ENCODE data around the gene FXR2. TPM values are rescaled to one million over a fixed set of nuclear protein-coding genes. Genes with fewer than 3 reads are reported as not detected.

Gene FXR2
- total RNA-seq, 1 experiment from 2014 or later, result 35.1 TPM

- TF ChIP-seq E2F1 (CRISPR knock-in tag; IDR thresholded peaks at IDR 0.05), result no peak
- TF ChIP-seq ATF2 (CRISPR knock-in tag; IDR thresholded peaks at IDR 0.05; ENCODE audit: borderline replicate concordance, low read depth), result no peak
- TF ChIP-seq ZNF317 (CRISPR knock-in tag; IDR thresholded peaks at IDR 0.05; ENCODE audit: borderline replicate concordance, low read depth), result no peak
- no peak for TF ChIP-seq ZNF396 (CRISPR knock-in tag; IDR thresholded peaks at IDR 0.05; ENCODE audit: borderline replicate concordance)
- no peak for TF ChIP-seq JAZF1 (CRISPR knock-in tag; IDR thresholded peaks at IDR 0.05)
- no peak for TF ChIP-seq NR3C1 (CRISPR knock-in tag; conservative IDR thresholded peaks at IDR 0.05; ENCODE audit: low read depth)
- TF ChIP-seq GRHL2 (CRISPR knock-in tag; IDR thresholded peaks at IDR 0.05; ENCODE audit: insufficient replicate concordance, severe bottlenecking), result no peak
- TF ChIP-seq IRF1 (CRISPR knock-in tag; IDR thresholded peaks at IDR 0.05), result no peak
- no peak for TF ChIP-seq ZNF416 (CRISPR knock-in tag; IDR thresholded peaks at IDR 0.05)
Measured at GRCh38 chr17:7551396-7551795, 63.3 kb downstream of the FXR2 start (continued).

- ATAC-seq (no peak), DNase-seq (ENCODE audit: low spot score) (no peak)
- ChIA-PET CTCF (interaction anchor here (1.0 to 2.0 kb wide), 4 partner anchors 8 to 35 kb away, joined by 3 to 19 read pairs (median 5); partner anchors contain the start of gene TNFSF13), POLR2A (interaction anchor here (1.0 to 1.5 kb wide), 3 partner anchors 10 to 201 kb away, joined by 3 to 6 read pairs (median 3); partner anchors contain the start of genes TP53 and WRAP53)
- Mint-ChIP-seq H3K4me3 (no peak overlapping the region), H3K27me3 (ENCODE audit: low read depth) (peaks cover 10% of the 10 kb centered on the region), H3K36me3 (no peaks in the 10 kb centered on the region), H3K4me1 (peaks cover 9% of the 10 kb centered on the region), H3K27ac (no peak overlapping the region), H3K9me3 (no peaks in the 10 kb centered on the region)
- TF ChIP-seq ESRRA (CRISPR knock-in tag; IDR thresholded peaks at IDR 0.05; ENCODE audit: borderline replicate concordance), result no peak
- TF ChIP-seq GRHL2 (CRISPR knock-in tag; IDR thresholded peaks at IDR 0.05; ENCODE audit: insufficient replicate concordance, severe bottlenecking), result no peak
- no peak for TF ChIP-seq RELA (CRISPR knock-in tag; IDR thresholded peaks at IDR 0.05; ENCODE audit: borderline replicate concordance)
- no peak for TF ChIP-seq SMAD3 (CRISPR knock-in tag; IDR thresholded peaks at IDR 0.05; ENCODE audit: borderline replicate concordance)
- TF ChIP-seq NFATC4 (CRISPR knock-in tag; IDR thresholded peaks at IDR 0.05), result no peak
- no peak for TF ChIP-seq ATF3 (CRISPR knock-in tag; conservative IDR thresholded peaks at IDR 0.05)
- TF ChIP-seq CREM (CRISPR knock-in tag; IDR thresholded peaks at IDR 0.05), result no peak
- no peak for TF ChIP-seq TEAD4 (CRISPR knock-in tag; IDR thresholded peaks at IDR 0.05)
- TF ChIP-seq ETV6 (CRISPR knock-in tag; IDR thresholded peaks at IDR 0.05), result no peak
- no peak for TF ChIP-seq NR1H2 (CRISPR knock-in tag; IDR thresholded peaks at IDR 0.05)
- no peak for TF ChIP-seq ERG (CRISPR knock-in tag; IDR thresholded peaks at IDR 0.05)
- TF ChIP-seq ZNF138 (CRISPR knock-in tag; conservative IDR thresholded peaks at IDR 0.05), result no peak
- no peak for TF ChIP-seq ELF4 (CRISPR knock-in tag; IDR thresholded peaks at IDR 0.05; ENCODE audit: low read depth)
- no peak for TF ChIP-seq IRF1 (CRISPR knock-in tag; IDR thresholded peaks at IDR 0.05)
- TF ChIP-seq EMX1 (CRISPR knock-in tag; IDR thresholded peaks at IDR 0.05), result no peak
Measured at GRCh38 chr17:7550344-7550743, 64.4 kb downstream of the FXR2 start.
